GM10266 (cell line): ENCODE data around the gene JPT2.

ENCODE experiments used
- DNase-seq: peaks from one replicate; pipeline ENCODE4 v3.0.0; 2012; ENCODE audit errors: extremely low spot score
- TF ChIP-seq, protein P1 (sequence below): IDR thresholded peaks from 2 replicates; pipeline ENCODE4 v1.5.1; 2012; ENCODE audit warnings: mild to moderate bottlenecking, low read depth; ENCODE audit not compliant: control insufficient read depth, insufficient read depth; ENCODE audit errors: missing control alignments

The JPT2 gene

DNA sequence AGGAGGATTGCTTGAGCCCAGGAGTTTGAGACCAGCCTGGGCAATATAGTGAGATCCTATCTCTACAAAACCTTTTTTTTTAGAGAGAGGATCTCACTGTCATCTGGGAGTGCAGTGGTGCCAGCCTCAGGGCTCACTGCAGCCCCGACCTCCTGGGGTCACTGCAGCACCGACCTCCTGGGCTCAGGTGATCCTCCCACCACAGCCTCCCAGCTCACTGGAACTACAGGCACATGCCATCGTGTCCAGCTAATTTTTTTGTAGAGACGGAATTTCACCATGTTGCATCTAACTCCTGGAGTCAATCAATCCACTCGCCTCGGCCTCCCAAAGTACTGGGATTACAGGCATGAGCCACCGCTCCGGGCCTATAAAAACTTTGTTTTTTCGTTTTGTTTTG is 43.3 kb downstream of the JPT2 start:
- no peak for DNase-seq
- TF ChIP-seq, protein P1, sequence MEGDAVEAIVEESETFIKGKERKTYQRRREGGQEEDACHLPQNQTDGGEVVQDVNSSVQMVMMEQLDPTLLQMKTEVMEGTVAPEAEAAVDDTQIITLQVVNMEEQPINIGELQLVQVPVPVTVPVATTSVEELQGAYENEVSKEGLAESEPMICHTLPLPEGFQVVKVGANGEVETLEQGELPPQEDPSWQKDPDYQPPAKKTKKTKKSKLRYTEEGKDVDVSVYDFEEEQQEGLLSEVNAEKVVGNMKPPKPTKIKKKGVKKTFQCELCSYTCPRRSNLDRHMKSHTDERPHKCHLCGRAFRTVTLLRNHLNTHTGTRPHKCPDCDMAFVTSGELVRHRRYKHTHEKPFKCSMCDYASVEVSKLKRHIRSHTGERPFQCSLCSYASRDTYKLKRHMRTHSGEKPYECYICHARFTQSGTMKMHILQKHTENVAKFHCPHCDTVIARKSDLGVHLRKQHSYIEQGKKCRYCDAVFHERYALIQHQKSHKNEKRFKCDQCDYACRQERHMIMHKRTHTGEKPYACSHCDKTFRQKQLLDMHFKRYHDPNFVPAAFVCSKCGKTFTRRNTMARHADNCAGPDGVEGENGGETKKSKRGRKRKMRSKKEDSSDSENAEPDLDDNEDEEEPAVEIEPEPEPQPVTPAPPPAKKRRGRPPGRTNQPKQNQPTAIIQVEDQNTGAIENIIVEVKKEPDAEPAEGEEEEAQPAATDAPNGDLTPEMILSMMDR, result no peak

DNA sequence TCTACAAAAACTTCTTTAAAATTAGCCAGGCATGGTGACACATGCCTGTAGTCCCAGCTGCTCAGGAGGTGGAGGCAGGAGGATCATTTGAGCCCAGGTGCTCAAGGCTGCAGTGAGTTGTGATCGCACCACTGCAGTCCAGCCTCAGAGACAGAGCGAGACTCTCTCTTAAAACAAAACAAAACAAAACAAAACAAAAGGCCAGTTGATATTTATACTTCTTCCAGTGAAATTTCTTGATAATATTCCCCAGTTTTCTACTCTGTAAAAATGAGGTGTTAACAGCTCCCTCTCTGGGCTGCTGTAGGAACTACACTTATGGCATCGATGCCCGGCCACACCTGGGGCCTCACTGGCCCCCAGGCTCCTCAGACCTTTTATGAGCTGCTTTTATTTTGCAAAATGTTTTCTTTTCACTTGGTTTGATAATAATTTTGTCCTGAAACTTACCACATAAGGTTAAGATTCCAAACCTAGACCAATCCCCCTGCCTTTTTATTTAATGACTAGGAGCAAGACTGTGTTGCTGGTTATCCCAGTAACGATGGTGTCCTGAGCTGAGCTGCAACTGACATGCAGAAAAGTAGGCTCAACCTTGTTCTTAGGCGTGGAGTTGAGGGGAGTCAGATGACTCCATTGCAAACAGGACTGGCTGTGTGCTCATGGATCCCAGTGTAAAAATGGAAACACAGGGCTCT is 45.5 kb downstream of the JPT2 start:
- DNase-seq, result peak; percentile 71

GRCh38 chr16:1724491-1724890 is 46.4 kb downstream of the JPT2 start:
- TF ChIP-seq, protein P1, result no peak
- no peak for DNase-seq

More for the DNA sequence above, 45.5 kb downstream of the JPT2 start:
- TF ChIP-seq, protein P1, result peak; percentile 75

- DNase-seq, result no peak
- TF ChIP-seq, protein P1, result no peak
Observed at GRCh38 chr16:1726661-1727502, 48.8 kb downstream of the JPT2 start.

GRCh38 chr16:1727651-1728624 is 49.9 kb downstream of the JPT2 start:
- TF ChIP-seq, protein P1, result no peak
- no peak for DNase-seq

DNA sequence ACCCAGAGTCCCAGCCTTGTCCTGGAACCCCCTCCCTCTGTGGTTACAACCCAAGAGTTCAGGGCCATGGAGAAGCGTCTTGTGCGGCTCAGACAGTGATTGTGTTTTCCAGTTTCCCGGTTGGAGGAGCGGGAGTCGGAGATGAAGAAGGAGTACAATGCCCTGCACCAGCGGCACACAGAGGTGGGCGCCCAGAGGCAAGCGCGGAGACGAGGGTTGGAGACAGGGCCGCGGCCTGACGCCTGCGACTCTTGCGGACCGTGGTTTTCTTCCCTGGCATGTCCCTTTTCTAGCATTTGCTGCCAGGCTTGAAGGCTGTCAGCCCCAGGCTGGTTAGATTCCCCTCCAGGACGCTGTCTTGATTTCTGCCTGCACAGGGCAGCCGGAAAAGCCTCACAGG is 50.9 kb downstream of the JPT2 start:
- no peak for DNase-seq
- TF ChIP-seq, protein P1, result no peak
